GM12874 (cell line): Measurements from ENCODE around the gene ZBTB7C.

Experiments used
- CTCF ChIP-seq: IDR thresholded peaks from 2 replicates; pipeline ENCODE4 v1.5.1; 2011; ENCODE audit warnings: low read depth, mild to moderate bottlenecking, control low read depth, low read length, moderate library complexity; ENCODE audit not compliant: insufficient read depth

The ZBTB7C gene

GRCh38 chr18:48335829-48336228 is 73.4 kb downstream of the ZBTB7C start:
- TF ChIP-seq CTCF: no peak

GRCh38 chr18:48334845-48335244 is 74.3 kb downstream of the ZBTB7C start:
- TF ChIP-seq CTCF: no peak

GRCh38 chr18:48333563-48333962 is 75.6 kb downstream of the ZBTB7C start:
- no peak for TF ChIP-seq CTCF

GRCh38 chr18:48330016-48330991 is 78.9 kb downstream of the ZBTB7C start:
- TF ChIP-seq CTCF: no peak

GRCh38 chr18:48328473-48329210 is 80.5 kb downstream of the ZBTB7C start:
- TF ChIP-seq CTCF: no peak

- no peak for TF ChIP-seq CTCF
Observed at GRCh38 chr18:48326901-48327675, 82.1 kb downstream of the ZBTB7C start.
